Transverse colon (tissue), 4 donors: ENCODE measurements around the gene SESN1. TPM values are rescaled to one million over a fixed set of nuclear protein-coding genes. Genes with fewer than 3 reads are reported as not detected.

Experiments
- DNase-seq: peaks from one replicate; pipeline ENCODE4 v3.0.0-alpha.2; 2019
- H3K27ac ChIP-seq, 4 donors: fragments of 200-600 bp; sonication (generic); 2 replicates each; pipeline ENCODE4 v1.5.1; 2016 to 2018; ENCODE audit warnings: inconsistent platforms in 4 of 4
- H3K27me3 ChIP-seq: fragments of 200-600 bp; sonication (generic); 2 replicates; pipeline ENCODE4 v1.5.1; 2017; ENCODE audit warnings: inconsistent platforms
- H3K36me3 ChIP-seq, 4 donors: fragments of 200-600 bp; sonication (generic); 2 replicates each; pipeline ENCODE4 v1.5.1; 2017 to 2019; ENCODE audit warnings: inconsistent platforms in 4 of 4
- H3K4me1 ChIP-seq, 4 donors: fragments of 200-600 bp; sonication (generic); 2 replicates each; pipeline ENCODE4 v1.5.1; 2017 to 2020; ENCODE audit warnings: inconsistent platforms in 4 of 4
- H3K4me3 ChIP-seq, 4 donors: fragments of 200-600 bp; sonication (generic); 1 replicate in 1 of 4; 2 replicates in 3 of 4; pipeline versions ENCODE4 v1.5.1 to v1.6.1; 2017 to 2019; ENCODE audit warnings: inconsistent platforms in 4 of 4
- H3K9me3 ChIP-seq, 2 donors: fragments of 200-600 bp; sonication (generic); 2 replicates each; pipeline ENCODE4 v1.5.1; 2017 to 2019; ENCODE audit warnings: inconsistent platforms in 2 of 2
- CTCF ChIP-seq, 5 experiments: fragments of 200-600 bp in 3 of 5; fragments of 450-650 bp in 2 of 5; sonication (generic) in 3 of 5; IDR thresholded peaks; 1 replicate in 2 of 5; 2 replicates in 3 of 5; pipeline ENCODE4 v1.5.1; 2016 to 2017; ENCODE audit warnings: antibody characterized with exemption in 5 of 5, inconsistent platforms in 3 of 5, mild to moderate bottlenecking in 2 of 5, moderate library complexity in 1 of 5
- EP300 ChIP-seq: sonication (generic); formaldehyde crosslinking; IDR thresholded peaks from one replicate; pipeline ENCODE4 v1.6.1; 2017; ENCODE audit warnings: antibody characterized with exemption, low read depth
- POLR2A ChIP-seq: fragments of 450-650 bp; IDR thresholded peaks from one replicate; pipeline ENCODE4 v1.6.1; 2016; ENCODE audit warnings: antibody characterized with exemption, mild to moderate bottlenecking, moderate library complexity
- POLR2AphosphoS5 ChIP-seq, 3 donors: sonication (generic); formaldehyde crosslinking; IDR thresholded peaks; one replicate each; pipeline ENCODE4 v1.6.1; 2016; ENCODE audit warnings: antibody characterized with exemption in 3 of 3
- WGBS, 2 donors: methylation state at CpG; one replicate each; pipeline ENCODE4 v1.1.5; 2018; ENCODE audit warnings: low coverage in 1 of 2; 5-methylcytosine and 5-hydroxymethylcytosine counted together
- in situ Hi-C, 4 donors: fragments of 200-750 bp; cut with MboI; loops; one replicate each; pipeline versions ENCODE4 v1.15.0 to v1.15.1; 2017; ENCODE audit warnings: low sequenced_read_pairs in 3 of 4, low pct_ligation_motif_present in 1 of 4, low pct_unique_long_range_greater_than_20kb in 1 of 4
- intact Hi-C: fragments of 100-400 bp; cut with DNase I; formaldehyde crosslinking; loops from one replicate; pipeline ENCODE4 v1.15.1; 2023; ENCODE audit warnings: low total_unique reads
- total RNA-seq, 4 donors: library from RNA; depleted of rRNA; stranded (reverse); fragments of >200 nt; gene quantifications; one replicate each; pipeline ENCODE4 v1.1.0, GENCODE V29; 2016

SESN1 gene
- total RNA-seq, 4 donors from 2014 or later = 43.1 to 73.4 (median 48.7) TPM

GRCh38 chr6:109039795-109040194, 54.9 kb downstream of the SESN1 start:
- no peaks in the 10 kb centered on the region for H3K27me3 ChIP-seq
- no peak overlapping the region for H3K27ac ChIP-seq
- intact Hi-C loops = no loop called here
- no peak for TF ChIP-seq POLR2AphosphoS5 (IDR thresholded peaks at IDR 0.05)
- TF ChIP-seq POLR2A = no peak
- TF ChIP-seq EP300 = no peak
- TF ChIP-seq CTCF (IDR thresholded peaks at IDR 0.05) = no peak
- DNase-seq = no peak
- H3K4me1 ChIP-seq = peaks cover 6 to 29% (median 10%) of the 10 kb centered on the region in 4 donors
- in situ Hi-C loops = no loop called here
- WGBS, 2 donors = 61 to 100% methylated on average over 1 to 2 of the region's 2 CpGs
- no peaks in the 10 kb centered on the region for H3K36me3 ChIP-seq
- no peaks in the 10 kb centered on the region for H3K9me3 ChIP-seq
- H3K4me3 ChIP-seq = no peak overlapping the region

GRCh38 chr6:109038837-109039398, 55.7 kb downstream of the SESN1 start:
- TF ChIP-seq POLR2AphosphoS5 (IDR thresholded peaks at IDR 0.05) (no peak), EP300 (no peak), POLR2A (no peak), CTCF (IDR thresholded peaks at IDR 0.05) (no peak)
- no peak overlapping the region for H3K4me3 ChIP-seq
- in situ Hi-C loops = no loop called here

GRCh38 chr6:109036574-109037294, 57.9 kb downstream of the SESN1 start:
- DNase-seq = no peak
- peak overlapping the region in 1 of 4 donors; percentile 49 for H3K27ac ChIP-seq
- WGBS, 2 donors = 41 to 51% methylated on average over 5 of the region's 5 CpGs

More at GRCh38 chr6:109038837-109039398, 55.7 kb downstream of the SESN1 start:
- intact Hi-C loops = no loop called here
- H3K27ac ChIP-seq = no peak overlapping the region
- no peaks in the 10 kb centered on the region for H3K36me3 ChIP-seq
- no peak for DNase-seq
- H3K4me1 ChIP-seq = peaks cover 6 to 34% (median 13%) of the 10 kb centered on the region in 4 donors
- no peaks in the 10 kb centered on the region for H3K27me3 ChIP-seq
- no peaks in the 10 kb centered on the region for H3K9me3 ChIP-seq

More at GRCh38 chr6:109036574-109037294, 57.9 kb downstream of the SESN1 start:
- Histone ChIP-seq H3K9me3 (no peaks in the 10 kb centered on the region), H3K4me3 (no peak overlapping the region), H3K4me1 (peaks cover 6 to 34% (median 13%) of the 10 kb centered on the region in 4 donors), H3K36me3 (no peaks in the 10 kb centered on the region), H3K27me3 (no peaks in the 10 kb centered on the region)
- TF ChIP-seq POLR2A = no peak
- TF ChIP-seq EP300 = no peak
- no peak for TF ChIP-seq POLR2AphosphoS5 (IDR thresholded peaks at IDR 0.05)
- no peak for TF ChIP-seq CTCF (IDR thresholded peaks at IDR 0.05)
- intact Hi-C loops (no loop called here), in situ Hi-C loops (no loop called here)
